Measurements from ENCODE around the gene XRCC4. TPM values are rescaled to one million over a fixed set of nuclear protein-coding genes. Genes with fewer than 3 reads are reported as not detected.
A peak's percentile ranks its signal among the peaks of the same experiment; 100 is the strongest.

XRCC4 gene
- polyA plus RNA-seq, 1 of the 3 experiments (the other 2 are of a cell fraction), result 1.8 TPM

GRCh38 chr5:83281176-83281575 lies 203.8 kb downstream of the XRCC4 start (continued):
- TF ChIP-seq REST (IDR thresholded peaks at IDR 0.05; ENCODE audit: low read depth, low read length) (no peak), JUND (IDR thresholded peaks at IDR 0.05) (no peak), USF1 (IDR thresholded peaks at IDR 0.05; ENCODE audit: borderline replicate concordance, low read depth) (no peak), TCF12 (IDR thresholded peaks at IDR 0.05) (no peak), FOXM1 (IDR thresholded peaks at IDR 0.05; ENCODE audit: low read depth) (no peak), GATA2 (CRISPR knock-in tag; IDR thresholded peaks at IDR 0.05) (no peak), NRF1 (IDR thresholded peaks at IDR 0.05; ENCODE audit: low read depth, low read length) (no peak), CHD2 (IDR thresholded peaks at IDR 0.05; ENCODE audit: low read length, partially characterized antibody) (no peak), TAF1 (IDR thresholded peaks at IDR 0.05; ENCODE audit: borderline replicate concordance, low read depth, low read length) (no peak), MEF2A (IDR thresholded peaks at IDR 0.05; ENCODE audit: borderline replicate concordance, low read depth) (no peak), YY1 (IDR thresholded peaks at IDR 0.05; ENCODE audit: low read depth) (no peak), EZH2phosphoT487 (IDR thresholded peaks at IDR 0.05; ENCODE audit: borderline replicate concordance, low read depth) (no peak)

GRCh38 chr5:83281658-83282057 lies 204.3 kb downstream of the XRCC4 start:
- Histone ChIP-seq H3F3A (replicated peaks; ENCODE audit: insufficient read depth) (peaks cover 17% of the 10 kb centered on the region), H3K27me3 (ENCODE audit: insufficient read depth) (no peaks in the 10 kb centered on the region), H3K9me3 (no peaks in the 10 kb centered on the region), H3K4me1 (ENCODE audit: control insufficient read depth in 1 of 2, insufficient read depth in 2 of 2, low read depth in 1 of 2, low read length in 1 of 2) (peaks cover 0 to 6% of the 10 kb centered on the region in 2 experiments; a peak in 1 of 4 replicates), H3K27ac (ENCODE audit: low read depth in 2 of 2, low read length in 1 of 2) (peak overlapping the region in 1 of 2 experiments; percentile 57; a peak in 2 of 4 replicates), H3K4me2 (peak overlapping the region; percentile 39), H3K4me3 (ENCODE audit: low read depth in 2 of 2, low read length in 1 of 2) (no peak overlapping the region), H3K9me2 (no peaks in the 10 kb centered on the region), H3K36me3 (replicated peaks in 1 of 2; ENCODE audit: control insufficient read depth in 1 of 2, insufficient read depth in 2 of 2, low read length in 1 of 2) (peaks cover 0 to 4% of the 10 kb centered on the region in 2 experiments), H3K9ac (no peak overlapping the region), H2AFZ (ENCODE audit: low read depth) (no peak overlapping the region), H4K20me1 (ENCODE audit: insufficient read depth) (no peaks in the 10 kb centered on the region), H3K79me2 (ENCODE audit: insufficient read depth) (no peaks in the 10 kb centered on the region)
- POLR2A ChIA-PET, result no interaction called here
- CTCF ChIA-PET, result interaction anchor here (2.1 kb wide), 1 partner anchor 14 kb away, joined by 5 read pairs; no protein-coding TSS in a partner anchor
- DNase-seq, result no peak
- TF ChIP-seq ELF1 (IDR thresholded peaks at IDR 0.05) (peak; percentile 42; the same call in 1 of the 2 replicates), USF2 (IDR thresholded peaks at IDR 0.05; ENCODE audit: borderline replicate concordance, low read depth, low read length) (no peak), CTCF (IDR thresholded peaks at IDR 0.05) (no peak), FOSL2 (IDR thresholded peaks at IDR 0.05; ENCODE audit: borderline replicate concordance, low read depth) (peak; percentile 94), MAX (IDR thresholded peaks at IDR 0.05; ENCODE audit: low read depth) (peak; percentile 63), PBX3 (IDR thresholded peaks at IDR 0.05) (peak; percentile 97), IRF3 (IDR thresholded peaks at IDR 0.05; ENCODE audit: low read depth, low read length) (no peak), CHD2 (IDR thresholded peaks at IDR 0.05; ENCODE audit: low read length, partially characterized antibody) (no peak), RAD21 (IDR thresholded peaks at IDR 0.05; ENCODE audit: low read length) (no peak), EZH2phosphoT487 (IDR thresholded peaks at IDR 0.05; ENCODE audit: borderline replicate concordance, low read depth) (no peak), RXRA (IDR thresholded peaks at IDR 0.05; ENCODE audit: borderline replicate concordance, low read depth) (peak; percentile 79), SIN3A (IDR thresholded peaks at IDR 0.05; ENCODE audit: borderline replicate concordance, low read depth, low read length) (no peak), NFIC (IDR thresholded peaks at IDR 0.05; ENCODE audit: borderline replicate concordance) (peak; percentile 100), MXI1 (IDR thresholded peaks at IDR 0.05; ENCODE audit: low read depth, low read length) (no peak)
